ENCODE measurements around the gene PRKCE. TPM values are rescaled to one million over a fixed set of nuclear protein-coding genes. Genes with fewer than 3 reads are reported as not detected.

PRKCE gene
- total and polyA plus RNA-seq, 4 experiments from 2014 or later: 1.8 to 21.7 (median 11.0) TPM

GRCh38 chr2:46013726-46014125, 362.3 kb downstream of the PRKCE start:
- Mint-ChIP-seq H3K27ac (no peak overlapping the region), H3K4me3 (no peak overlapping the region), H3K9me3 (no peaks in the 10 kb centered on the region), H3K4me1 (no peaks in the 10 kb centered on the region), H3K27me3 (no peaks in the 10 kb centered on the region), H3K36me3 (peaks cover 27 to 36% of the 10 kb centered on the region in 2 donors)
- H3K4me1 ChIP-seq (ENCODE audit: insufficient read depth, low read length): no peaks in the 10 kb centered on the region
- intact Hi-C loops (cut with micrococcal nuclease): no loop called here
- POLR2A ChIA-PET (ENCODE audit: partially characterized antibody): no interaction called here
- H3K27me3 ChIP-seq (ENCODE audit: insufficient read depth, low read length): no peaks in the 10 kb centered on the region
- no peak overlapping the region for H3K4me3 ChIP-seq (ENCODE audit: low read length in 2 of 2)
- CTCF ChIA-PET (ENCODE audit: partially characterized antibody): interaction anchor here (0.8 to 2.5 kb wide), 3 partner anchors 49 to 449 kb away, joined by 3 to 7 read pairs (median 3); no protein-coding TSS in a partner anchor
- no peak for DNase-seq
- H3K27ac ChIP-seq (ENCODE audit: low read depth, low read length): no peak overlapping the region
- H3K36me3 ChIP-seq (ENCODE audit: insufficient read depth, low read length): no peaks in the 10 kb centered on the region
- H3K9me3 ChIP-seq (ENCODE audit: control insufficient read depth in 1 of 2, low read length in 2 of 2): no peaks in the 10 kb centered on the region

- H3K27me3 Mint-ChIP-seq: no peaks in the 10 kb centered on the region
- ChIA-PET CTCF (ENCODE audit: partially characterized antibody) (interaction anchor here (0.6 kb wide), 1 partner anchor 48 kb away, joined by 3 read pairs; no protein-coding TSS in a partner anchor), POLR2A (ENCODE audit: partially characterized antibody) (no interaction called here)
- no peak overlapping the region for H3K27ac Mint-ChIP-seq
- H3K27ac ChIP-seq (ENCODE audit: low read depth, low read length): no peak overlapping the region
- no peaks in the 10 kb centered on the region for H3K27me3 ChIP-seq (ENCODE audit: insufficient read depth, low read length)
- H3K4me1 Mint-ChIP-seq: peaks cover 0 to 4% (median 0%) of the 10 kb centered on the region in 4 donors
- intact Hi-C loops (cut with micrococcal nuclease): no loop called here
- no peaks in the 10 kb centered on the region for H3K9me3 Mint-ChIP-seq
- no peak overlapping the region for H3K4me3 Mint-ChIP-seq
- no peak overlapping the region for H3K4me3 ChIP-seq (ENCODE audit: low read length in 2 of 2)
- no peaks in the 10 kb centered on the region for H3K9me3 ChIP-seq (ENCODE audit: control insufficient read depth in 1 of 2, low read length in 2 of 2)
- no peak for DNase-seq
- H3K4me1 ChIP-seq (ENCODE audit: insufficient read depth, low read length): no peaks in the 10 kb centered on the region
- peaks cover 27 to 36% of the 10 kb centered on the region in 2 donors for H3K36me3 Mint-ChIP-seq
- no peaks in the 10 kb centered on the region for H3K36me3 ChIP-seq (ENCODE audit: insufficient read depth, low read length)
Measured at GRCh38 chr2:46014911-46015654, 363.6 kb downstream of the PRKCE start.

GRCh38 chr2:46015671-46016070, 364.2 kb downstream of the PRKCE start:
- Histone ChIP-seq H3K27ac (ENCODE audit: low read depth, low read length) (no peak overlapping the region), H3K4me1 (ENCODE audit: insufficient read depth, low read length) (no peaks in the 10 kb centered on the region), H3K27me3 (ENCODE audit: insufficient read depth, low read length) (no peaks in the 10 kb centered on the region), H3K4me3 (ENCODE audit: low read length in 2 of 2) (no peak overlapping the region), H3K36me3 (ENCODE audit: insufficient read depth, low read length) (no peaks in the 10 kb centered on the region), H3K9me3 (ENCODE audit: control insufficient read depth in 1 of 2, low read length in 2 of 2) (no peaks in the 10 kb centered on the region)
- no peak for DNase-seq
- ChIA-PET POLR2A (ENCODE audit: partially characterized antibody) (no interaction called here), CTCF (ENCODE audit: partially characterized antibody) (interaction anchor here (0.6 kb wide), 1 partner anchor 47 kb away, joined by 3 read pairs; no protein-coding TSS in a partner anchor)
- Mint-ChIP-seq H3K4me1 (peaks cover 0 to 4% (median 0%) of the 10 kb centered on the region in 4 donors), H3K27me3 (no peaks in the 10 kb centered on the region), H3K9me3 (no peaks in the 10 kb centered on the region), H3K36me3 (peaks cover 27 to 39% of the 10 kb centered on the region in 2 donors), H3K4me3 (no peak overlapping the region), H3K27ac (no peak overlapping the region)
- intact Hi-C loops (cut with micrococcal nuclease): no loop called here

GRCh38 chr2:46016091-46016490, 364.6 kb downstream of the PRKCE start:
- intact Hi-C loops (cut with micrococcal nuclease): no loop called here
- DNase-seq: no peak
- Mint-ChIP-seq H3K36me3 (peaks cover 25 to 42% of the 10 kb centered on the region in 2 donors), H3K4me3 (no peak overlapping the region), H3K27ac (no peak overlapping the region), H3K27me3 (no peaks in the 10 kb centered on the region), H3K4me1 (peaks cover 0 to 4% (median 0%) of the 10 kb centered on the region in 4 donors), H3K9me3 (no peaks in the 10 kb centered on the region)
- Histone ChIP-seq H3K27me3 (ENCODE audit: insufficient read depth, low read length) (no peaks in the 10 kb centered on the region), H3K9me3 (ENCODE audit: control insufficient read depth in 1 of 2, low read length in 2 of 2) (no peaks in the 10 kb centered on the region), H3K36me3 (ENCODE audit: insufficient read depth, low read length) (no peaks in the 10 kb centered on the region), H3K4me1 (ENCODE audit: insufficient read depth, low read length) (no peaks in the 10 kb centered on the region), H3K27ac (ENCODE audit: low read depth, low read length) (no peak overlapping the region), H3K4me3 (ENCODE audit: low read length in 2 of 2) (no peak overlapping the region)
- ChIA-PET POLR2A (ENCODE audit: partially characterized antibody) (no interaction called here), CTCF (ENCODE audit: partially characterized antibody) (no interaction called here)

- no peaks in the 10 kb centered on the region for H3K36me3 ChIP-seq (ENCODE audit: insufficient read depth, low read length)
- intact Hi-C loops (cut with micrococcal nuclease): no loop called here
- no peaks in the 10 kb centered on the region for H3K27me3 ChIP-seq (ENCODE audit: insufficient read depth, low read length)
- no peak overlapping the region for H3K27ac ChIP-seq (ENCODE audit: low read depth, low read length)
- Mint-ChIP-seq H3K4me3 (no peak overlapping the region), H3K27me3 (no peaks in the 10 kb centered on the region), H3K9me3 (no peaks in the 10 kb centered on the region), H3K4me1 (peaks cover 0 to 4% (median 0%) of the 10 kb centered on the region in 4 donors), H3K27ac (no peak overlapping the region), H3K36me3 (peaks cover 15 to 25% of the 10 kb centered on the region in 2 donors)
- ChIA-PET CTCF (ENCODE audit: partially characterized antibody) (interaction anchor here (1.2 kb wide), 2 partner anchors 8 to 44 kb away, joined by 4 to 5 read pairs; no protein-coding TSS in a partner anchor), POLR2A (ENCODE audit: partially characterized antibody) (no interaction called here)
- H3K9me3 ChIP-seq (ENCODE audit: control insufficient read depth in 1 of 2, low read length in 2 of 2): no peaks in the 10 kb centered on the region
- no peak for DNase-seq
- no peak overlapping the region for H3K4me3 ChIP-seq (ENCODE audit: low read length in 2 of 2)
- H3K4me1 ChIP-seq (ENCODE audit: insufficient read depth, low read length): no peaks in the 10 kb centered on the region
Measured at GRCh38 chr2:46018773-46019591, 367.5 kb downstream of the PRKCE start.

DNA sequence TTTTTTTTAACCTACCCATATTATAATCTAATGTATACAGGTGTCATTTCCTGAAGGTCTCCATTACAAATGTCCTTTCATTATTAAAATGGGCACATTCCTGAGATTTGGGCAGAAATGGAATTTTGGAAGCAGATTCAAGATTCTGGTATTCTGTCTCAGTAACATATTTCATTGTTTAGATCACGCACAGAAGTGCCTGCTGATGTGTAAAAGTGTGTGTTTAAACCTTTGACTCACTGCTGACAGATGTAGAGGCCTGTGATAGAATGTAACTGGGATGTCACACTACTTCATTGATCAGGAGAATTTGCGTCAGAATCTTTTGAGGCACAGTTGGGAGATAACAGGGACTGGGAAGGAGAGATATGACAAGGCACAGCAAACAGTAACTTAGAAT, 368.9 kb downstream of the PRKCE start:
- intact Hi-C loops (cut with micrococcal nuclease): no loop called here

More for the DNA sequence above, 368.9 kb downstream of the PRKCE start:
- Histone ChIP-seq H3K4me1 (ENCODE audit: insufficient read depth, low read length) (no peaks in the 10 kb centered on the region), H3K4me3 (ENCODE audit: low read length in 2 of 2) (no peak overlapping the region), H3K9me3 (ENCODE audit: control insufficient read depth in 1 of 2, low read length in 2 of 2) (no peaks in the 10 kb centered on the region), H3K27me3 (ENCODE audit: insufficient read depth, low read length) (no peaks in the 10 kb centered on the region), H3K36me3 (ENCODE audit: insufficient read depth, low read length) (no peaks in the 10 kb centered on the region), H3K27ac (ENCODE audit: low read depth, low read length) (no peak overlapping the region)
- POLR2A ChIA-PET (ENCODE audit: partially characterized antibody): no interaction called here
- no peak for DNase-seq
- Mint-ChIP-seq H3K9me3 (no peaks in the 10 kb centered on the region), H3K4me1 (peaks cover 0 to 4% (median 0%) of the 10 kb centered on the region in 4 donors), H3K27ac (no peak overlapping the region), H3K4me3 (no peak overlapping the region), H3K27me3 (no peaks in the 10 kb centered on the region), H3K36me3 (peaks cover 15 to 21% of the 10 kb centered on the region in 2 donors)
- CTCF ChIA-PET (ENCODE audit: partially characterized antibody): interaction anchor here (1.0 to 1.2 kb wide), 2 partner anchors 8 to 10 kb away, joined by 3 to 5 read pairs; no protein-coding TSS in a partner anchor

Data from CD4-positive, alpha-beta memory T cell (primary cell).